Left forelimb (tissue), 1 donor: ENCODE results near the gene JPH3.

Experiments used
- DNase-seq: peaks from one replicate; pipeline ENCODE4 v3.0.0-alpha.2; 2018; ENCODE audit warnings: low spot score

The JPH3 gene

GRCh38 chr16:87740909-87741424 lies 138.7 kb downstream of the JPH3 start:
- DNase-seq: no peak

GRCh38 chr16:87741700-87742415 lies 139.6 kb downstream of the JPH3 start:
- no peak for DNase-seq

- DNase-seq: no peak
Observed at GRCh38 chr16:87742781-87743490, 140.6 kb downstream of the JPH3 start.

- no peak for DNase-seq
Observed at GRCh38 chr16:87744750-87745514, 142.6 kb downstream of the JPH3 start.

GRCh38 chr16:87746178-87746577 lies 143.9 kb downstream of the JPH3 start:
- no peak for DNase-seq
